ENCODE data around the gene PPDPF.

- TF ChIP-seq RARB (CRISPR knock-in tag; IDR thresholded peaks at IDR 0.05) (no peak), PATZ1 (CRISPR knock-in tag; IDR thresholded peaks at IDR 0.05; ENCODE audit: borderline replicate concordance) (no peak), CREB5 (CRISPR knock-in tag; IDR thresholded peaks at IDR 0.05; ENCODE audit: low read depth) (no peak), CSDC2 (CRISPR knock-in tag; IDR thresholded peaks at IDR 0.05) (no peak), BACH2 (CRISPR knock-in tag; IDR thresholded peaks at IDR 0.05; ENCODE audit: borderline replicate concordance) (no peak), PPARA (CRISPR knock-in tag; IDR thresholded peaks at IDR 0.05; ENCODE audit: borderline replicate concordance) (no peak), ISL1 (CRISPR knock-in tag; IDR thresholded peaks at IDR 0.05) (no peak), ZFP30 (CRISPR knock-in tag; IDR thresholded peaks at IDR 0.05) (no peak)
Observed at GRCh38 chr20:63484651-63485403, 35.7 kb upstream of the PPDPF start.
